ENCODE data around the gene RARRES2.
"Not testable (repeated sequence)": the region's sequence is repeated elsewhere in the genome, so short reads cannot be mapped to it uniquely, and the experiment has no call there.

The RARRES2 gene

DNA sequence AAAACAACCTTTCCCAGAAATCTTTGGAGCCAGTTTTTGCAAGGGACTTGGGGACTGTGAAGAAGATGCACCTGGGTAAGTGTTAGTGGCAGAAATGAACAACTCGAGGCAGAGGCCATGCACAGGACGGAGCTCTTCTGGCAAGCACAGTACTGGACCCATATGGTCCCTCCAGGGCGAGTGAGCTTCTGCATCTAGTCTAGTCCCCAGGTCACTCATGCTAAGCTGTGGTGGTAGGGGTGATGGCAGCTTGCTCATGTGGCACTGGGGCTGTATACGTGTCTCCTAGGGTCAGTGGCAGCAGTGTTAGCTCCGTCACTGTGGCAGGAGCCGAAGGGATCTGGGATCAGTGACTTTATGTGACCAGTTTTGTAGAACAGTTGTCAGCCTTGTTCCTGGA lies 27.6 kb downstream of the RARRES2 start:
- no peak for DNase-seq

DNA sequence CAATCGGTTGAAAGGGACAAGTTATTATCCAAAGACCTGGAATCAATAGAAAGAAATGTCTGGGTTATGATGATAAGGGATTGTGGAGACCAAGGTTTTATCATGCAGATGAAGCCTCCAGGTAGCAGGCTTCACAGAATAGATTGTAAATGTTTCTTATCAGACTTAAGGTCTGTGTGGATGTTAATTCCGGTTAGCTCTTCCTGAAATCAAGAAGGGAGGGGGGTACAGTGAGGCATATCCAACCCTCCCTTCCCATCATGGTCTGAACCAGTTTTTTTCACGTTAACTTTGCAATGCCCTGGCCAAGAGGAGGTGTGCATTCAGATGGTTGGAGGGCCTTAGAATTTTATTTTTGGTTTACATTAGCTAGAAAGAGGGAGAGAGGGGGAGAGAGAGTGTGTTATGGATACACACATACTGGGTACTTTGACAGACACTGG lies 28.0 kb downstream of the RARRES2 start:
- no peak for DNase-seq

DNA sequence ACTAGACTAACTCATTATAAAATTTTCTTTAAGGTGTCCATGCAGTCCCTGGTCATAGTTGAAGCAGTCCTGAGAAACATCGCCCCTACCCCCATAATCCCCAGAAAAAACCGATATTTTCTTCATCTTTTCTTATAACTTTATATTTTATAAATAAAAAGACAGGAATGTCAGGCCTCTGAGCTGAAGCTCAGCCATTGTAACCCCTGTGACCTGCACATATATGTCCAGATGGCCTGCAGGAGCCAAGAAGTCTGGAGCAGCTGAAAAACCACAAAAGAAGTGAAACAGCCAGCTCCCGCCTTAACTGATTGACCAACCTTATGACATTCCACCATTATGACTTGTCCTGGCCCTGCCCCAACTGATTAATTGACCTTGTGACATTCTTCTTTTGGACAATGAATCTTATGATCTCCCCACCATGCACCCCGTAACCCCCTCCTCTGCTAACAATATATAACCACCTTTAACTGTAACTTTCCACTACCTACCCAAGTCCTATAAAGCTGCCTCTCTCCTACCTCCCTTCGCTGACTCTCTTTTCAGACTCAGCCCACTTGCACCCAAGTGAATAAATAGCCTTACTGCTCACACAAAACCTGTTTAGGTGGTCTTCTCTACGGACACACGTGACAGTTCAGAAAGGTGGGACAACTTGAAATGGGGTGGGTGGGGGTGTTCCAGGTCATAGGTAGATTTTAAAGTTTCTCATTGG lies 28.6 kb downstream of the RARRES2 start:
- DNase-seq = not testable (repeated sequence)

DNA sequence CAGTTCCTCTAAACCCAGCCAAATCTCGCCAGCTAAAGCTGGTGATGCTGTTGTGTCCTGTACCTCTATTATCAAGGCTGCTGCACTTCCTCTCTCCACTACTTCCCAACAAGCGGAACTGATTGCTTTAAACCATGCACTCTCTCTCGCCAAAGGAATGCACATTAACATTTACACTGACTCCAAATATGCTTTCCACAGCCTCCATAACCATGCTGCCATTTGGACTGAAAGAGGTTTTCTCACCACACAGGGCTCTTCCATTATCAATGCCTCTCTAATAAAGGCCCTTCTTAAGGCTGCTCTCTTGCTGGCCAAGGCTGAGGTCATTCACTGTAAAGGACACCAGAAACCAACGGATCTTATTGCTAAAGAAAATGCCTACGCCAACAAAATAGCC lies 29.7 kb downstream of the RARRES2 start:
- DNase-seq = no peak

DNA sequence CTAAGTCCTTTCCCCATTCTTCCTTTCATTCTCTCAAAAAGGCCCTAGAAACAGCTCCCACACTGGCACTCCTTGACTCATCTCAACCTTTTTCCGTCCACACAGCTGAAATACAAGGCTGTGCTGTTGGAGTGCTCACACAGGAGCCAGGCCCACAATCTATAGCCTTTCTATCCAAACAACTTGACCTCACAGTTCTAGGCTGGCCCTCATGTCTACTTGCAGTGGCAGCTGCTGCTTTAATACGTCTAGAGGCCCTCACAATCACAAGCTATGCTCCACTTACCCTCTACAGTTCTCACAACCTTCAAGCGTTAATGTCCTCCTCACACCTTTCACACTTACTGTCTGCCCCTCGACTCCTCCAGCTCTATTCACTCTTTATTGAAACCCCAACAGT lies 30.3 kb downstream of the RARRES2 start:
- DNase-seq = no peak

DNA sequence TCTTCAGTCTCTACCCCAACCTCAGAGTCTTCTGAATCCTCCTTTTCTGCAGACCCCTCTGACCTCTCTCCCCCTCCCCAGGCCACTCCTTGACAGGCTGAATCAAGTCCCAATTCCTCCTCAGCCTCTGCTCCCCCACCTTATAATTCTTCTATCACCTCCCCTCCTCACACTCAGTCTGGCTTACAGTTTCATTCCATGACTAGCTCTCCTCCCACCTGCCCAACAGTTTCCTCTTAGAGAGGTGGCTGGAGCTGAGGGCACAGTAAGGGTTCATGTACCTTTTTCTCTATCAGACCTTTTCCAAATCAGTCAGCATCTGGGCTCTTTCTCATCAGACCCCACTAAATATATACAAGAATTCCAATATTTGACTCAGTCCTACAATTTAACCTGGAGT lies 32.9 kb downstream of the RARRES2 start:
- no peak for DNase-seq

DNA sequence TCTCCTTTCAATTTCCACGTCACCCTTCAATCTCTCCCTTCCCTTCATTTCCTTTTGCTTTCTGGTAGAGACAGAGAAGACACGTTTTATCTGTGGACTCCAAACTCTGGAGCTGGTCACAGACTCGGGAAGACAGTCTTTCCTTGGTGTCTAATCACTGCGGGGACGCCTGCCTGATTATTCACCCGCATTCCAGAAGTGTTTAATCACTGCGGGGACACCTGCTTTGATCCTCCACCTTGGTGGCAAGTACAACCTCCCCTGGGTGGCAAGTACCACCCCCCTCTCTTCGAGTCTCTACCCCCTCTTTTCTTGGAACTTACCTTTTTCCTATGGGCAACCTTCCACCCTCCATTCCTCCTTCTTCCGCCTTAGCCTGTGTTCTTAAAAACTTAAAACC lies 33.5 kb downstream of the RARRES2 start:
- DNase-seq = no peak

DNA sequence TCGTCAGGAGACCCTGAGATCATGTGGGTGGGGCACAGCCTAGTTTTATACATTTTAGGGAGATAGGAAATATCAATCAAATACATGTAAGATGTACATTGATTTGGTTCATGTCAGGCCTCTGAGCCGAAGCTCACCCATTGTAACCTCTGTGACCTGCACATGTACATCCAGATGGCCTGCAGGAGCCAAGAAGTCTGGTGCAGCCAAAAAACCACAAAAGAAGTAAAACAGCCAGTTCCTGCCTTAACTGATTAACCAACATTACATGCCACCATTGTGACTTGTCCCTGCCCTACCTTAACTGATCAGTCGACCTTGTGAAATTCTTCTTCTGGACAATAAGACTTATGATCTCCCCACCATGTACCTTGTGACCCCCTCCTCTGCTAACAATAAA lies 34.3 kb downstream of the RARRES2 start:
- DNase-seq = no peak

DNA sequence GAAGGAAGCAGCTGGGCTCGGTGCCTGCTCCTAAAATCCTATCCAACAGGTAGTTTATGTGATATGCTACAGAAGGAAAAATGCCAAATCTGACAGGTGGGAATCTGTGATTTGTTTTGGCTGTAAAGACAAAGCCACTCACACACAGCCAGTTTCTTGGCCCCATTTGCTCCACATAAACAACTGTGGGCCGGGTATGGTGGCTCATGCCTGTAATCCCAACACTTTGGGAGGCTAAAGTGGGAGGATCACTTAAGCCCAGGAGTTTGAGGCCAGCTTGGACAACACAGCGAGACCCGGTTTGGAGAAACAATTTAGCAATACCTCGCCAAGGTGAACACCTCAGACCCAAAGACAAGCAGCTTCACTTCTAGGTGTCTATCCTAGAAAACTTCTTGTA lies 35.1 kb downstream of the RARRES2 start:
- not testable (repeated sequence) for DNase-seq

DNA sequence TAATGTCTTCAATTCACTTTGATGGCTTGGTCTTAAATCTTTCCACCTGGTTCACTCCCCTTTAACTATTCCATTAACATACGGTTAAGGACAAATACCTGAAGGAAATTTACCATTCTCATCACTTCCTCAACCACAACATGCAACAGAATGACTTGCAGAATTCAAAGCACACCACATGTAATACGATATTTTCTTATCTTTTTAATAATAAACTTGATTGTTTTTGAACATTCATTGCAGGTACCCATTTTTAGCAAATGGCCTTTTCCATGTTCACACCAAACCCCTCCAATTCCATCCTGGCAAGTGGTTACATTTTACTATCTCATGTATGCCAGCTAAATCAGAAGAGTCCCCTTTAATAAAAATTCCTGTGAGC lies 35.5 kb downstream of the RARRES2 start:
- DNase-seq = not testable (repeated sequence)

DNA sequence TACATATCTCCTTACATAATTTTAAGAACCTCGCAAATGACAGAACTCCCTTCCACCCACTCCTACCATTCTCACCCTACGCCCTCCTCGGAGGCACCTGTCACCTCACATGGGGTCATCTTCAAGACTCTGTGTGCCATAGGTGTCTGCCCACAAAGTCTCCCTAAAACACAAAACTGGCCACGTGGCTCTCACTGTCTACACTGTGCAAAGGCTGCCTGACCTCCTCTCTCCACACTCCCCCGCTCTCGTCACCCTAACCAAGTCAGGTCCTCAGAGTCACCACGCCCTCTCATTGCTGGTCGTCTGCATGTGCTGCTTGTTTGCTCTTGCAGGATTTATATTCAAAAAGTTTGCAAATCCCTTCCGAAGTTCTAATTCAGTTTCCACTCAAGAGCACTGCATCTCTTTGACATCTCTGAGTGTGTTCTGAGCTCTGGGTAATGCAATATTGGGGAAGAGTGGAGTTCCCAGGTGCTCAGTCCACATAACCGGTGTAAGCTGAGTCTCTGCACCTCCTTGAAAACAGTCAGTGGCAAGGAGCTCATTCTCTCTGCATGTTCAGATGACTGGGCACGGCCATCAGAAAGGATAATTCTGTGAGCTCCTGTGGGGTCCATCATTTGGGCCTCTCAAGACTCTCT lies 36.0 kb downstream of the RARRES2 start:
- DNase-seq = not testable (repeated sequence)

DNA sequence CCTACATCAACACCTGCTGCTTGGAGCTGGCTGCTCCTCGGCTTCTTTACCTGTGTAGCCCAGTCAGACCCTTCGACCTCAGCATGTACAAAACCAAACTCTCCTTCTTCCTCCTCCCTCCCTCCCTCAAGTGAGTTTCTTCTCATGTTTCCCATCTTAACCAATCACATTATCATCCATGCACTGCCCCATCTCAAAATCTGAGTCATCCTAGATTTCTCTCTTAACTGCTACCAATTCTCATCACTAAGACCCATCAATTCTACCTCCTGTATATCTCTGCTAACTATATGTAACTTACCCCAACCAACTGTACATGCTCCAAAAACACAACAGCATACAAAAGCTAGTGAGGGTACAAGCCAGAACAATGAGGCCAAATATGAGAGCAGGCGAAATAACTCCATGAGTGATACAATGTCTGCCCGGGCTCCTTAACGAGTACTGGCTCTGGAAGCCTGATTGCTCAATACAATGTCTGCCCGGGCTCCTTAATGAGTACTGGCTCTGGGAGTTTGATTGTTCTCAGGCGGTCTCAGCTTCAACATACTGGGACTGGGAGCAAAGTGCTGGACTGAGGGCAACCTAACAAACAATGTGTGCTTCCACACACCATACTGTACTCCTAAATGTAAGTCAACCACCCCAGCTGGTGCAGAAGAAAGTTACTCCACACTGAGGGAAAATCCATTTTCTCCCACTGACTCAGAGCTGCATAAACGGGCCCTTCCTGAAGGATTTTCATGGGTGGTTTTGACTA lies 36.8 kb downstream of the RARRES2 start:
- not testable (repeated sequence) for DNase-seq

DNA sequence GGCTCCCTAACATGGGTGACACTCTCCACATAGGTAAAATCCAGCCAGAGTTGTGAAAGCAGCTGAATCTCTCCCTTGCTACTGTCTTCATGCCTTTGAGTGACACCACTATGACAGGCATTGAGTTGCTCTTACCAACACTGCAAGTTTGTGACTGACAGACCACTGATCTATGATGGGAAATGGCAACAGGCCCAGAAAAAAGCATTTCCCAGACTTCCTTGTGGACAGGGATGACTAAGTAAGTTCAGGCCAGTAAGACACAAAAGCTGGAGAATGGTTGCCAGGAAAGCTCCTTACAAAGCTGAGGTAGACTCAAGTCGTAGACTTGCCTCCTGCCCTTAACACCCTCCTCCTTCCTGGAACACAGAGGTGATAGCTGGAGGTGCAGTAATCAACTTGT lies 38.5 kb downstream of the RARRES2 start:
- not testable (repeated sequence) for DNase-seq

DNA sequence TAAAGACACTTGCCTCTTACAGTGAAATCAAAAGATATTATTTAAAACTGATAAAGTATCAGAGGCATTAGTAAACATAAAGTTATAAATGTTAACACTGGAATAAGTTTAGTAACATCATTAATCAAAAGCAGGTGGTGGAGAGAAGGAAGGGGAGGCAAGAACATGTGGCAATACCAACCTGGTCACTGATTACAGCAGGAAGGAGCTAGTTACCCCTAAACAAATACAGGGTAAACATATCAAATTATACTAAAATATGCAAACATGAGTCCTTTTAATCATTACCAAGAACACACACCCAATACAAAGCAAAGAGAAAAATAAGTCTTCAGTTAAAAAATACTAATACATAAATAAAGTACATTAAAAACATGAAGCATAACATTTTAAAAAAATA lies 43.5 kb downstream of the RARRES2 start:
- not testable (repeated sequence) for DNase-seq

DNA sequence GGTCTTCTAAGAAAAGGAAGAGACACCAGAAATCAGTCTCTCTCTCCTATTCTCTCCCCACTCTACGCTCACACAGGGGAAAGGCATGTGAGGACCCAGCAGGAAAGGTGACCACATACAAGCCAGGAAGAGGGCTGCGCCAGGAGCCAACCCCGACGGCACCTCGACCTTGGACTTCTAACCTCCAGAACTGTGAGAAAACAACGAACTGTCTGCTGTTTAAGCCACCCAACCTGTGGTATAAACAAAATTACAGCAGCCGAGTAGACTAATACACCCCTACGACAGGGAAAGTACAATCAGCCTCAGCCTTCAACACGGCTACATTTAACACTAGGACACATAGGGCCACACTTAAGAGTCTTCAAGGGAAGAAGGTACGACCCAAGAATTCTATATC lies 44.6 kb downstream of the RARRES2 start:
- DNase-seq = not testable (repeated sequence)

DNA sequence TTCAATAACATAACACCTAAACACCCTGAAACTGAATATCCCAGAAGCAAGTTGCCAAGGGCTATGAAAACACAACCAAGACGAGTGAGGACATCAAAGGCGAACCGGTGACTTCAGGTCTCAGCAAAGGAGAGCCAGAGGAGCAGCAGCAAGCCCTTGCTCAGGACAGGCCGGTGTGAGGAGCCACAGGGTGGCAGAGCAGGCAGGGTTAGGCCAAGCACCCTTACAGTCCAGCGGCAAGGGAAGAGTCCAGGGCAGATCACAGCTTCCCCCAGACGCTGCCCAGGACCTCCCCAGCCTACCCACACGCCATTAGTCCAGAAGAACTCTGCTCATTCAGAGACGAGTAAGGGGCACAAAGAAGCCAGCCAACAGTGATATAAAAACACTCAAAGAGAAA lies 45.8 kb downstream of the RARRES2 start:
- not testable (repeated sequence) for DNase-seq

DNA sequence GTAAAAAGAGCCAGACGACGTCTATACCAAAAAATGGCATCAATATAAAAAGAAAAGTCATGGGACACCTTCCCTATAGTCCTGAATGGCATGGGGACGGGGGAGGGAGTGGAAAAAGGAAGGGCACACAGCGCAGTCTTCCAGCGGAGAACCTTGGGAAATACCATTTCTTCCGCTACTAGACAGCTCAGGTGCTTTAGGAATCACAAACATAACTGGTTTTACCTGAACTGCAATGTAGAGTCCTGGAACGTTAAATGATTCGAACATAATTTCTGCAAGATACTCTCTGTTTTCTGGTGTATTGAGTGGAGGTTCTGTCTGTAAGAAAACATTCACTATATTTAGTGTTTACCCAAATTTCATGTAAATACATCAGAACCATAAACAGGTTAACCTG lies 46.4 kb downstream of the RARRES2 start:
- not testable (repeated sequence) for DNase-seq

DNA sequence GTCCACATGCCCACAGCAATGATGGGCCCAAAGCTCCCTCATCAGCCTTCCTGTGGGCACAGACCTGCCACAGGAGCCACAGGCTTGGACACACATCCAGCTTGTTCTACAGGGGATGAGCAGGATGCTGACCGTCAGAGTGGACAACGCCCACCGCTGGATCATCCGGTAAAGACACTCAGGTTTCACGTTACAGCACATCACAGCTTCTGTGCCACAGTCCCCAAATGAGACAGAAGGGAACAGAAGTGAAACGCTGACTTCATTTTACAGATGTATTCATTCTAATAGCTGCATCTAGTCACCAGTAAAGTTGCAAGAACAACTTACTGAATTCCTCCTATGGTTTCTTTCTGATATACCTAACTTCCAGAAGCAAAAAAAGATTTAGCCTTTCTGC lies 51.1 kb downstream of the RARRES2 start:
- not testable (repeated sequence) for DNase-seq

DNA sequence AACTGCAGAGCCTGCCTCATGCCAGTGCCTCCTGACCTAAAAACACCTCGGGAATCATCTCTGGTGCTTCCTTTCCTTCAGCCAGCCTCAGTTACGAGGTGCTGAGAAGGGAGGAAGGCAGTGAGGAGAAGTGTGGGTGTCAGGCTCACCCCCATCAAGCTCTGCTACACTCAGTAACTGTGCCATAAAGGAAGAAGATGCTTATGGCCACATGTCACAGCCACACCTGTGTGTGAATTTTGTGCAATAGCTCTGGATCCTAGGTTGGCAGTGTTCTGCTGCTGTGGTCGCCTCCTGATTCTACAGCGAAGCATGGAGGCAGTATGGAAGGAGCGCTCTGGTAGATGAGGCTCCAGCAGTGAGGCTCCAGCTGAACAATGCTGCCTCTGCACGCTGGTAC lies 52.6 kb downstream of the RARRES2 start:
- DNase-seq = not testable (repeated sequence)

All from CD4-positive, alpha-beta T cell treated with Interleukin-12 subunit alpha and Interleukin-12 subunit beta, for 1 hour (primary cell).